GM04504 (cell line): Measurements from ENCODE around the gene TRMO.

Source experiments
- DNase-seq: peaks from one replicate; pipeline ENCODE4 v3.0.0-alpha.2; 2012; ENCODE audit warnings: low read depth

TRMO gene

GRCh38 chr9:97938081-97938644 is 15.9 kb upstream of the TRMO start, which contains the start of gene HEMGN:
Gene HEMGN (minus strand): TSS chr9:97938172. CDS start chr9:97938136, 36 bp downstream.
- DNase-seq: no peak

DNA sequence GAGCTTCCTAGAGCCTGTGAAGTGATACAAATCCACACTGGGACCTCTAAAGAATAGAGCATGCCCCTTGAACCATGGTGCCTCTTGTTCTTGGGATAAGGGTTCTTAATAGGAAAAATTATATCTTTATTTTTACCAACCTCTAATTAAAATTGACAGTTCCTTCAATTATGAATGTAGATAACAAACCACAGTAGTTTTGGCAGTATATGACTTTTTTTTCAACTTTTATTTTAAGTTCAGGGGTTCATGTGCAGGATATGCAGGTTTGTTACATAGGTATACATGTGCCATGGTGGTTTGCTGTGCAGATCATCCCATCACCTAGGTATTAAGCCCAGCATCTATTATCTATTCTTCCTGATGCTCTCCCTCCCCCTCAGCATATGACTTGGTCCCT is 14.7 kb upstream of the TRMO start:
- DNase-seq: no peak

GRCh38 chr9:97935276-97935675 is 13.0 kb upstream of the TRMO start:
- no peak for DNase-seq

DNA sequence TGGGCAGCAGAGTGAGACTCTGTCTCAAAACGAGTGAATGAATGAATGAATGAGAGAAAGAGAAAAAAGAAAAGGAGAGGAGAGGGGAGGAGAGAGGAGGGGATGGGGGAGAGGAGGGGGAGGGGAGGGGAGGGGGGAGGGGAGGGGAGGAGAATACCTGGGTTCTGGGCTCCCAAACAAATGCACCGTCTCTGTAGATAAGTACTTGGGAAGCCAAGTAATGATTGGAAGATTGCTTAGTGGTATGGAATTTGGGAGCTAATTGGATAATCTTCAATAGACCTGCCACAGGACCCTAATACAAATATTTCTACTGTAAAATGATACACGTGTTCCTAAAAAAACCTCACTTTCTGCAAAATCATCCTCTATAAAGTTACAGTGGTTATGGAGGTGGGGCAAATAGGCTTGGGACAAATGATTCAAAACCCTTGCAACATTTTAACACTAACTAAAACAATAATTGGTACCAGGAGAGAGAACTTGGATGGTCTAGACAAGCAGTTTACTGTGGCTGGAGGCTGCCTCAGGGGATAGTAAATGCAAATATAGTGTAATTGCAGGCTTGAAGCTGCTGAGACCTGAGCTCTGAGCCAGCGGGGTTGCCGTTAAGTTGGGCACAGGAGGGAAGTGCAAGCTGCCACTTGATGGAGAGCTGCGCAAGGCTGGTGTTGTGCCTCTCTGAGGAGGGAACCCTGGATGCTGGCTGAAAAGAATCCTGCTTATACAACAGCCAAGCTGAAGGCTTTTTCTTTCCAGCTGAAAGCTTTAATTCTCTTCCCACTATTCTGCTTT is 12.2 kb upstream of the TRMO start:
- no peak for DNase-seq

DNA sequence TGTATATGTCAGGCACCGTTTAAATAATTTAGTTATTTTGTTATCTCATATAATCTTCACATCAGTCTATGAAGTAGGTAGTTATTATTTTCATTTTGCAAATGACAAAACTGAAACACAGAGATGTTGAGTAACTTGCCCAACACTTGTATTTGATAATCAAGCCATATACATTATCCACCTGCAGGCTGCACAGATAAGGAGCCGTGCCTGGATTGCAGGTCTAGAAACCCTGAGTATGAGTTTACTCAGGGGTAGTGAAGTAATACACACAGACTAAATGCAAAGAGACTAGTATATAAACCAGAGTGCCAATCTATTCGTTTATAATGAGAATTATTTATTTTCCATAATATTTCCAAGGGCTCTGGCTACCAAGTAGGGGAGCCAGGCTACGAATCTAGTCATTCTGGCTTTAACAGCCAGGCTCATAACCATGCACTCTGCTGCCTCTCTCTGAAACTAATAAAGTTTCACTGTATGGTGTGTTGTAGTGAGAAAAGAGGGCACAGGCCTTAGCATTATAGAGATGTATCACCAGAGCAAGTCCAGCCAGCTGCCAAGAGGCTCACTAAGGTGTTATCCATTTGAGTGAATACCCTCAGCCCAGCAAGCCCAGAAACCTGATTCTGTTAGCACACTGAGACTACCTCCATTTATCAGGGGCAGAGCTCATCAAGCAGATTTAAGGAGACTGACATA is 11.1 kb upstream of the TRMO start:
- no peak for DNase-seq

DNA sequence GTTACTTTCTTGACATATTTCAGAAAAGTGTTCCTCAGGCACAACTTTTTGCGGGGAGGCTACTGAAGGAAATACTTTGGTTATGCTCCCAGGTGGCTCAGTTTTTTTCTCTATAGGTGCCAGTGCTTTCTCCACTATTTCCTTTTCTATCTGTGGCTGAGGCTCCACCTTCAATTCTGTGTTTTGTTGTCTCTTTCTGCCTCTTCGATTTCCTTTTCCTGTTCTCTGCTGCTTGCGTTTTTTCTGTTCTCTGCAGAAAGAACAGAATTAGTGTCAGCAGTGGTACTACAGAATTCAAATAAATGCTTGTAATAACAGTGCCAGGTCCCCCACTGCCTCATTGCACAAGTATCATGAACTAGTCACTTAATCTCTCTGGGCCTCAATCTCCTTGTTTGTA is 8.7 kb upstream of the TRMO start:
- no peak for DNase-seq

DNA sequence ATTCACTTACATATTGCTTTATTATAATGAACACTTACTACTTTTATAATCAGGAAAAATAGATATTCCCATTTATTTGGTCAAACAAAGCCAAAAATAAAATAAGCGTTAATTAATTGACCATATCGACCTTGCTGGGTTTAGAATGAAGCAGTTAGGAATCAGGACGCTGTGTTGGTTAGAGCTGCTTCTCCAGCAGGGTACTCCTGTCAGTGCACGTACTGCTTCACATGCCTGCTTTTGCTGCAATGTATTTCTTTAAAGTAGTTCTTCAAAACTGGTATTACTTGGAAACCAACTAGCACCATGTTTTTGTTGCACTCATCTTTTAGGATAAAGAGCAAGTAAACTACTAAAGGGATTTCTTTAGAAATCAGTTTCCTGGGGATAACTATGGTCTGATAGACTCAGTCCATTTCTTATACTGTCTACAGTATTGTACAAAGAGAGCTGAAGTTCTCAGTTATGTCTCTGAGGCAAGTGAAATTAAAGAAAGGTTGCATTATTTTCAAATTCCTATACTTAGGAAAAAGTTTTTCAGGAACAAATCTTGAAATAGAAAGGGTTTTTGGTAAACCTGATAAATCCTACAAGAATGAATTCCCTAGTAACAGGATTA is 6.8 kb upstream of the TRMO start:
- DNase-seq: no peak

GRCh38 chr9:97925497-97926334 is 3.4 kb upstream of the TRMO start:
- no peak for DNase-seq

DNA sequence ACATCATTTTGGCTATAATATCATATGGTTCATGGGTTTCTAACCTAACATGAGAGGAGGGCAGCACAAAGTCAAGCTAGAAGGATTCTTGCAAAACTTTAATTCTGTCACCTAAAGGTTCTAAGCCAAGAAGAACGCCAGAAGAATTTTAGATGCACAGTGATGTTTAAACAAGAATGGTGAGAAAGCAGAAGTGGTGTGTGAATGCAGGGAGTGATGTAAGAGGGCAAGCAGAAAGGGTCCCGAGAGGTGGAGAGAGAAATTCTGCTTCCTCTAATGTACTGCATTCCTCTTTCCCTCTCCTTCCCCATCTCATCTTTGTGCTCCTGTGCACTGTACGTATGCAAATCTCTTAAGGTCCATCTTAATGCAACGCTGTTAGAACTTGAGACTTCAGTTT is 2.1 kb upstream of the TRMO start:
- no peak for DNase-seq

- peak; percentile 56 for DNase-seq
Measured at GRCh38 chr9:97923529-97924108, 1.3 kb upstream of the TRMO start.

DNA sequence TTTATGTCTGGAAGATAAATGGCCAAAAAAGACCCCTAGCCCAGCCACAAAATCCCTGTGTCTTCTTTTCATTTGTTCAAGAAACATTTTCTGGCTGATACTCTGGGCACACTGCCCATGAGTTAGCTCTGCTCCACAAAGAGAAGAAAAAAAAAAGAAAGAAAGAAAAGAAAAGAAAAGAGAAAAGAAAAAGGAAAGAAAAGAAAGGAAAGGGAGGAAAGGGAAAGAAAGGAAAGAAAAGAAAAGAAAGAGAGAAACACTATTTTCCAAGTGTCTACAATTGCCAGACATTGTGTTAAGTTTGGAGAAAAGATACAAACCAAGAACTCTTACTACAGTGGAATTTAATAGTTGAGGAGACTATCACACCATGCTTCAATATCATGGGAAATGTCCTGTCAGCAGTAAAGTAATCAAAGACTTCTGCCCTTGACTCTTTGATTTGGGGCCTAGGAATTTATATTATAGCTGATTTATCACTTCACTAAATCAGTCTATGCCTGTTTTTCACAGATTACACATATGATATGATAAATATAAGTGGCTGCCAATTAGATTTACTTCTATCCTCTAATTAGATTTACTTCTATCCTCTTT is 3.0 kb downstream of the TRMO start:
- no peak for DNase-seq

- DNase-seq: no peak
Measured at GRCh38 chr9:97918611-97919010, 3.7 kb downstream of the TRMO start.

- DNase-seq: no peak
Measured at GRCh38 chr9:97911970-97912369, 10.3 kb downstream of the TRMO start.

DNA sequence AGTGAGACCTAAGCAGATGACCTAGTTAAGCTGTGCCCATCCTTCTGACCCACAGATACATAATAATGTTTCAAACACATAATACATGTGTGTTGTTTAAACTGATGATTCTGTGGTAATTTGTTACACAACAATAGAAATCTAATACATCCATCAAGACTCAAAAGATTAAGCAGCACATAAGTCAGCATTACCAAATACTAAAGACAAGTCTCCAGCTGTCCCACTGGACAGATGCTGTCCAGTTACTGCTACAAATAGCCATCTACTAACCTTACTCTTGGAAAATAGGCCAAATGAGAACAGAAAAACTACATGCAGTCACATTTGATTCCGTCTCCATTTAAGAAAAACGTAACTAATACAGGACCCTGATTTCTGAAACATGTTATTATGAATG is 10.8 kb downstream of the TRMO start:
- DNase-seq: no peak

- no peak for DNase-seq
Measured at GRCh38 chr9:97910357-97910756, 11.9 kb downstream of the TRMO start.

DNA sequence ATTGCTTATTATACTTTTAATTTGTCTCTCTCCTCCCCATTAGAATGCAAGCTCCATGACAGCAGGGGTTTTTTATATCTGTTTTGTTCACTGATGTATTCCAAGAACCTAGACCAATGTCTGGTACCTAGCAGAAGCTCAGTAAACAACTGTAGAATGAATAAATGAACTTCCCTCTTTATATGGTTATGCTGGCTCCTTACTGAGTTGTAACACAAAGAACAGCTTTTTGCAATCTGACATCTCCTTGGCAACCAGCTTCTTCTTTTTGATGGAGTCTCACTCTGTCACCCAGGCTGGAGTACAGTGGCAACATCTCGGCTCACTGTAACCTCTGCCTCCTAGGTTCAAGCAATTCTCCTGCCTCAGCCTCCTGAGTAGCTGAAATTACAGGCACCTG is 13.6 kb downstream of the TRMO start:
- no peak for DNase-seq

- no peak for DNase-seq
Measured at GRCh38 chr9:97907632-97908031, 14.7 kb downstream of the TRMO start.

DNA sequence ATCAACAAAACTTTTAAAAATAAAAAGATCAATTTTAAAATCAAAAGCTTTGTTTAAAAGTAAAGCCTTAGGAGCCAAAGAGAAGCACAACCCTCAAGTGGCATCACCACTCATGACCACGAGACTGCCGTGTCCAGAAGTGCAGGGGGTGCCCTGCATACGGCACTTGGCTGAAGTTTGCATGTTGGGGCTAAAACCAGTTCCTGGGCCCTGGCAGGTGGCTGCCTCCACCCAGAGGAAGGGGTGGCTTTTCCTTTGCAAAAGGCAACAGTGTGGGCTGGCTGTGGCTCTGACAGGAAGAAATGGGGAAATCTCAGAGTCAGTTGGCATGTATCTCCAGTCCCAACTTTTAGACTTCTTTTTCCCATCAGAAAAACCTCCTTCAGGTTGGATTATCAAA is 15.3 kb downstream of the TRMO start:
- DNase-seq: no peak

- no peak for DNase-seq
Measured at GRCh38 chr9:97906236-97906831, 16.0 kb downstream of the TRMO start.

GRCh38 chr9:97905228-97905627 is 17.1 kb downstream of the TRMO start:
- DNase-seq: no peak

DNA sequence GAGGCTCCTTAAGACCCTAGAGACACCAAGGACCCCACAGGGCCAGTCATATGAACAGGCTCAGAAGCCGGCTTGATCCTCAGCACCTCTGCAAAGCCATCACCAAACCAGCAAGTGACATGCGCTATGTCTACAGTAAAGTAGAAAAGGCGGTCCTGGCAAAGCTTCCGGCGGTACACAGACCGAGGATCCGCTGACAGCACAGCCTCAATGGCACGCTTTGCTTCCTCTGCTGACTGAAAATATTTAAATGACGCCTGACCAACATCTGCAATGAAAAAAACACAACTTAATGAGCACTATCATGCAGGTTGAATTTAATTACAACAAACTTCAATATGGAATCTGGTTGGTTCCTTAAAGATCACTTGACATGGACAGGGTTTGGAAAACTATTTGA is 17.6 kb downstream of the TRMO start:
- DNase-seq: no peak
